ENCODE results near the gene ADA.

Gene ADA

DNA sequence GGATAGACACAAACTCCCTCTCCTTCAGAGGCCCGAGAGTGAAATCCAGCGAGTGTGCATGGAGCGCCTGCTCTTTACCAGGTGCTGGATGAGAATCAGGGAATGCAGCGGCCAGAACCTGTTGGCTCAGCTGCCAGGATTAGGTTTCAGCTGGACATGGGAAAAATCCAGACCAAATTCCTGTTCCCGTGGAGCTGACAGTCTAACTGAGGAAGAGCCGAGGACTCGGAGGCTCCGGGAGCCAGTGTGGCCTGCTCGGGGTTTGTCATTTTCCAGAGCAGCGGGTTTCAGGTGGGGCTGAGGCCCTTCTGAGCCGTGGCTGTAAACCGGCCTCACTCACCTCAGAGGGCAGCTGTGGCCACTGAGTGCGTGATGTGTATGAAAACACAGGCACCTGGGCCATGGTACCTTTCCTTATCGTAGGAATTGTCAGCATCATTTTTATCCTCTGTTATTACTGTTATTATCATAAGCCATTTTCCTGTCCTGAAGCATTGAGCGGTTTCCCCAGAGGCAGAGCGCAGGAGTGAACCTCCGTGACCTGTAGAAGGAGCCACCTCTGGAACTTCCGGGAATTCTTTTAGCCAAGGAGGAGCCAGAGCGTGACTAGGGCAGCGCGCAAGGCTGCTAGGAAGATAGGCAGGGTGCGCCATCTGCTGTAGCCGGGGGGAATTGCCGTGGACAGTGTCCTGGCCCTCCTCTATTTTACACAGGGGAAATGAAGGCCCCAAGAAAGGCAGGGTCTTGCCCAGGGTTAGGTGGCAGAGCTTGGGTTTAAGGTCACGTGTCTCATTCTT is 41.8 kb downstream of the ADA start:
- H3K4me1 ChIP-seq (ENCODE audit: control insufficient read depth, low read length): peaks cover 27% of the 10 kb centered on the region
- no peaks in the 10 kb centered on the region for H3K27me3 ChIP-seq (ENCODE audit: control insufficient read depth, low read length)
- H3K4me2 ChIP-seq (ENCODE audit: low read length): peak overlapping the region; percentile 88
- TF ChIP-seq, protein P1, sequence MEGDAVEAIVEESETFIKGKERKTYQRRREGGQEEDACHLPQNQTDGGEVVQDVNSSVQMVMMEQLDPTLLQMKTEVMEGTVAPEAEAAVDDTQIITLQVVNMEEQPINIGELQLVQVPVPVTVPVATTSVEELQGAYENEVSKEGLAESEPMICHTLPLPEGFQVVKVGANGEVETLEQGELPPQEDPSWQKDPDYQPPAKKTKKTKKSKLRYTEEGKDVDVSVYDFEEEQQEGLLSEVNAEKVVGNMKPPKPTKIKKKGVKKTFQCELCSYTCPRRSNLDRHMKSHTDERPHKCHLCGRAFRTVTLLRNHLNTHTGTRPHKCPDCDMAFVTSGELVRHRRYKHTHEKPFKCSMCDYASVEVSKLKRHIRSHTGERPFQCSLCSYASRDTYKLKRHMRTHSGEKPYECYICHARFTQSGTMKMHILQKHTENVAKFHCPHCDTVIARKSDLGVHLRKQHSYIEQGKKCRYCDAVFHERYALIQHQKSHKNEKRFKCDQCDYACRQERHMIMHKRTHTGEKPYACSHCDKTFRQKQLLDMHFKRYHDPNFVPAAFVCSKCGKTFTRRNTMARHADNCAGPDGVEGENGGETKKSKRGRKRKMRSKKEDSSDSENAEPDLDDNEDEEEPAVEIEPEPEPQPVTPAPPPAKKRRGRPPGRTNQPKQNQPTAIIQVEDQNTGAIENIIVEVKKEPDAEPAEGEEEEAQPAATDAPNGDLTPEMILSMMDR (IDR thresholded peaks at IDR 0.05; ENCODE audit: low read depth, low read length, poor library complexity, severe bottlenecking): peak; percentile 98
- no peak for TF ChIP-seq EZH2phosphoT487 (IDR thresholded peaks at IDR 0.05; ENCODE audit: borderline replicate concordance, low read length)
- peaks cover 36% of the 10 kb centered on the region for H3K36me3 ChIP-seq (ENCODE audit: control insufficient read depth, low read length)
- H3F3A ChIP-seq (ENCODE audit: control insufficient read depth, insufficient read depth): peaks cover 15% of the 10 kb centered on the region
- no peaks in the 10 kb centered on the region for H3K9me2 ChIP-seq (replicated peaks; ENCODE audit: control insufficient read depth, low read length)
- H3K27ac ChIP-seq (ENCODE audit: low read depth, low read length): peak overlapping the region; percentile 57
- no peaks in the 10 kb centered on the region for H3K9me3 ChIP-seq (ENCODE audit: control insufficient read depth, insufficient read depth, low read length)
- peaks cover 38% of the 10 kb centered on the region for H3K79me2 ChIP-seq (ENCODE audit: control insufficient read depth, low read length)
- H4K20me1 ChIP-seq (ENCODE audit: control insufficient read depth, insufficient read depth, low read depth, low read length): no peaks in the 10 kb centered on the region
- peak overlapping the region; percentile 67 for H3K4me3 ChIP-seq (ENCODE audit: low read length)

DNA sequence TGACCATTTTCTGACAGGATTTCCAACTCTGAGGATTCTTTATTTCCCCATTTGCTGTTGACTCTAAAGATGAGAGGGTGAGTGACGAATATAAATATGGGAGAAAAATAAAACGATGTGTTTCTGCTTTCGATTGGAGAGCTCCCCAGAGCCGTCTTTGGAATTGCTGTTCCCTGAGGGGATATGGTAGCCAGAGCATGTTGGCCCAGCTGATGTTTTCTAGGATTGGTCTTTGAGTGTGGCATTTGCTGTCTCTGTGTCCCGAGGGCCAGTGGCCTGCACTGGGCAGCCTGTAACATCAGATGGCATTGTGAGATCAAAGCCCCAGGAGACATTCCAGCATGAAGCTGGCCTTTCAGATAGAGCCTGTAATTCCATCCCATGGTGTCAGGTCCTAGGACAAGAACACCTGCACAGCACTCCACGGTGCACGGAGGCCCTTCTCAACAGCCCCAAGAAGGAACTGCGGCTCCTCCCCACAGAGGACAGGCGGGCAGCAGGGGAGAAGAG is 42.4 kb downstream of the ADA start:
- Histone ChIP-seq H4K20me1 (ENCODE audit: control insufficient read depth, insufficient read depth, low read depth, low read length) (no peaks in the 10 kb centered on the region), H3K79me2 (ENCODE audit: control insufficient read depth, low read length) (peaks cover 38% of the 10 kb centered on the region), H3K27ac (ENCODE audit: low read depth, low read length) (no peak overlapping the region), H3K36me3 (ENCODE audit: control insufficient read depth, low read length) (peaks cover 29% of the 10 kb centered on the region), H3F3A (ENCODE audit: control insufficient read depth, insufficient read depth) (peaks cover 15% of the 10 kb centered on the region), H3K27me3 (ENCODE audit: control insufficient read depth, low read length) (no peaks in the 10 kb centered on the region), H3K4me3 (ENCODE audit: low read length) (peak overlapping the region; percentile 67; the same call in 1 of the 2 replicates), H3K9me2 (replicated peaks; ENCODE audit: control insufficient read depth, low read length) (no peaks in the 10 kb centered on the region), H3K4me1 (ENCODE audit: control insufficient read depth, low read length) (peaks cover 27% of the 10 kb centered on the region), H3K9me3 (ENCODE audit: control insufficient read depth, insufficient read depth, low read length) (no peaks in the 10 kb centered on the region), H3K4me2 (ENCODE audit: low read length) (peak overlapping the region; percentile 88)
- no peak for TF ChIP-seq EZH2phosphoT487 (IDR thresholded peaks at IDR 0.05; ENCODE audit: borderline replicate concordance, low read length)
- TF ChIP-seq, protein P1 (IDR thresholded peaks at IDR 0.05; ENCODE audit: low read depth, low read length, poor library complexity, severe bottlenecking): no peak

DNA sequence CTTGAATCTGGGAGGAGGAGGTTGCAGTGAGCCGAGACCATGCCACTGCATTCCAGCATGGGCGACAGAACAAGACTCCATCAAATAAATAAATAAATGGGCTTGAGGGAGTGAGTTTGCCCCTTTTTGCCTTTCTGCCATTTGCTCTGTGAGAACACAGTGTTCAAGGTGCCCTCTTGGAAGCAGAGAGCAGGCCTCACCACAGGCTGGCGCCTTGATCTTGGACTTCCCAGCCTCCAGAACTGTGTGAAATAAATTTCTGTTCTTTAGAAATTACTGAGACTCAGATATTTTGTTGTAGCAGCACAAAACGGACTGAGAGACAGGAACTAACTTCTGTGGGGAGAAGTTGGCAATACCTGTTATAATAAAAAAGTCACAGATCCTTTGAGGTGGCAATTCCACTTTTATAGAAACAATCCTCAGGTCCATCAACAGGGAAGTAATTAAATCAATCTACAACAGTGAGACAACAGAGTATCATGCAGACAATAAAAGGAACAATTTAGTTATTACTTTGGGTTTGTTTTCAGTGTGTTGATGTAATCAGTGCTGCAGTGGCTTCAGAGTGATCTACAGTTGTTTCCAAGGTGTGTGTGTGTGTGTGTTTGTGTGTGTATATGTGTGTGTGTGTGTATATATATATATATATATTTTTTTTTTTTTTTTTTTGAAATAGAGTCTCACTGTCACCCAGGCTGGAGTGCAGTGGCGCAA is 44.6 kb downstream of the ADA start:
- Histone ChIP-seq H3K27ac (ENCODE audit: low read depth, low read length) (no peak overlapping the region), H3K36me3 (ENCODE audit: control insufficient read depth, low read length) (peaks cover 16% of the 10 kb centered on the region), H3F3A (ENCODE audit: control insufficient read depth, insufficient read depth) (peaks cover 15% of the 10 kb centered on the region), H3K9me2 (replicated peaks; ENCODE audit: control insufficient read depth, low read length) (no peaks in the 10 kb centered on the region), H3K9me3 (ENCODE audit: control insufficient read depth, insufficient read depth, low read length) (no peaks in the 10 kb centered on the region), H4K20me1 (ENCODE audit: control insufficient read depth, insufficient read depth, low read depth, low read length) (no peaks in the 10 kb centered on the region), H3K4me2 (ENCODE audit: low read length) (no peak overlapping the region), H3K4me1 (ENCODE audit: control insufficient read depth, low read length) (peaks cover 29% of the 10 kb centered on the region), H3K4me3 (ENCODE audit: low read length) (no peak overlapping the region), H3K27me3 (ENCODE audit: control insufficient read depth, low read length) (no peaks in the 10 kb centered on the region), H3K79me2 (ENCODE audit: control insufficient read depth, low read length) (peaks cover 31% of the 10 kb centered on the region)
- no peak for TF ChIP-seq EZH2phosphoT487 (IDR thresholded peaks at IDR 0.05; ENCODE audit: borderline replicate concordance, low read length)
- TF ChIP-seq, protein P1 (IDR thresholded peaks at IDR 0.05; ENCODE audit: low read depth, low read length, poor library complexity, severe bottlenecking): no peak

All from DOHH2 (cell line).